ENCODE measurements around the gene MGAT3.

Gene MGAT3

GRCh38 chr22:39467390-39467895, 10.6 kb downstream of the MGAT3 start:
- Histone ChIP-seq H2AFZ (ENCODE audit: low read depth, low read length, severe bottlenecking) (no peak overlapping the region), H3K4me2 (ENCODE audit: low read depth, low read length, poor library complexity, severe bottlenecking) (peak overlapping the region; percentile 93), H3F3A (ENCODE audit: insufficient read depth) (peaks cover 58% of the 10 kb centered on the region), H3K9ac (ENCODE audit: low read length) (peak overlapping the region; percentile 54), H3K79me2 (ENCODE audit: insufficient read depth, low read length) (peaks cover 83% of the 10 kb centered on the region), H3K27ac (ENCODE audit: low read depth, low read length) (peak overlapping the region; percentile 95), H3K9me3 (ENCODE audit: insufficient read depth, low read length) (no peaks in the 10 kb centered on the region), H3K27me3 (ENCODE audit: low read length) (no peaks in the 10 kb centered on the region), H3K4me3 (ENCODE audit: insufficient read depth, low read length, poor library complexity, severe bottlenecking) (peak overlapping the region; percentile 9), H3K9me2 (replicated peaks; ENCODE audit: insufficient read depth, low read length) (no peaks in the 10 kb centered on the region), H3K36me3 (ENCODE audit: low read length) (no peaks in the 10 kb centered on the region), H4K20me1 (ENCODE audit: low read depth, low read length) (no peaks in the 10 kb centered on the region)
- TF ChIP-seq EZH2phosphoT487 (conservative IDR thresholded peaks at IDR 0.05; ENCODE audit: low read length), result no peak
- no peak for TF ChIP-seq CTCF (IDR thresholded peaks at IDR 0.05; ENCODE audit: insufficient read depth, low read length, poor library complexity, severe bottlenecking)

GRCh38 chr22:39468487-39469325, 11.9 kb downstream of the MGAT3 start:
- Histone ChIP-seq H3K9me3 (ENCODE audit: insufficient read depth, low read length) (no peaks in the 10 kb centered on the region), H3K79me2 (ENCODE audit: insufficient read depth, low read length) (peaks cover 83% of the 10 kb centered on the region)

GRCh38 chr22:39469326-39469680, 12.5 kb downstream of the MGAT3 start:
- H3K27ac ChIP-seq (ENCODE audit: low read depth, low read length), result peak overlapping the region; percentile 95
- H4K20me1 ChIP-seq (ENCODE audit: low read depth, low read length), result no peaks in the 10 kb centered on the region
- H3K9ac ChIP-seq (ENCODE audit: low read length), result peak overlapping the region; percentile 54
- TF ChIP-seq CTCF (IDR thresholded peaks at IDR 0.05; ENCODE audit: insufficient read depth, low read length, poor library complexity, severe bottlenecking), result no peak
- TF ChIP-seq EZH2phosphoT487 (conservative IDR thresholded peaks at IDR 0.05; ENCODE audit: low read length), result no peak
- H2AFZ ChIP-seq (ENCODE audit: low read depth, low read length, severe bottlenecking), result no peak overlapping the region
- H3K9me3 ChIP-seq (ENCODE audit: insufficient read depth, low read length), result no peaks in the 10 kb centered on the region
- H3K36me3 ChIP-seq (ENCODE audit: low read length), result no peaks in the 10 kb centered on the region
- H3K4me2 ChIP-seq (ENCODE audit: low read depth, low read length, poor library complexity, severe bottlenecking), result peak overlapping the region; percentile 93
- H3K9me2 ChIP-seq (replicated peaks; ENCODE audit: insufficient read depth, low read length), result no peaks in the 10 kb centered on the region
- H3K79me2 ChIP-seq (ENCODE audit: insufficient read depth, low read length), result peaks cover 85% of the 10 kb centered on the region
- peaks cover 40% of the 10 kb centered on the region for H3F3A ChIP-seq (ENCODE audit: insufficient read depth)
- peak overlapping the region; percentile 15 for H3K4me3 ChIP-seq (ENCODE audit: insufficient read depth, low read length, poor library complexity, severe bottlenecking)
- no peaks in the 10 kb centered on the region for H3K27me3 ChIP-seq (ENCODE audit: low read length)

More at GRCh38 chr22:39468487-39469325, 11.9 kb downstream of the MGAT3 start:
- TF ChIP-seq CTCF (IDR thresholded peaks at IDR 0.05; ENCODE audit: insufficient read depth, low read length, poor library complexity, severe bottlenecking) (no peak), EZH2phosphoT487 (conservative IDR thresholded peaks at IDR 0.05; ENCODE audit: low read length) (no peak)
- Histone ChIP-seq H3K36me3 (ENCODE audit: low read length) (no peaks in the 10 kb centered on the region), H3K4me3 (ENCODE audit: insufficient read depth, low read length, poor library complexity, severe bottlenecking) (no peak overlapping the region), H3K27me3 (ENCODE audit: low read length) (no peaks in the 10 kb centered on the region), H3K27ac (ENCODE audit: low read depth, low read length) (peak overlapping the region; percentile 95), H3K9me2 (replicated peaks; ENCODE audit: insufficient read depth, low read length) (no peaks in the 10 kb centered on the region), H3K4me2 (ENCODE audit: low read depth, low read length, poor library complexity, severe bottlenecking) (peak overlapping the region; percentile 93), H2AFZ (ENCODE audit: low read depth, low read length, severe bottlenecking) (no peak overlapping the region), H4K20me1 (ENCODE audit: low read depth, low read length) (no peaks in the 10 kb centered on the region), H3F3A (ENCODE audit: insufficient read depth) (peaks cover 46% of the 10 kb centered on the region), H3K9ac (ENCODE audit: low read length) (peak overlapping the region; percentile 54)

Measured in SU-DHL-6 (cell line).